Activated effector memory CD4-positive, alpha-beta T cell treated with Interleukin-2 at 50 U/mL for 16 hours (primary cell): ENCODE results near the gene KCTD18.

Experiments used
- DNase-seq: peaks from one replicate; pipeline ENCODE4 v3.0.0-alpha.2; 2020

Gene KCTD18

DNA sequence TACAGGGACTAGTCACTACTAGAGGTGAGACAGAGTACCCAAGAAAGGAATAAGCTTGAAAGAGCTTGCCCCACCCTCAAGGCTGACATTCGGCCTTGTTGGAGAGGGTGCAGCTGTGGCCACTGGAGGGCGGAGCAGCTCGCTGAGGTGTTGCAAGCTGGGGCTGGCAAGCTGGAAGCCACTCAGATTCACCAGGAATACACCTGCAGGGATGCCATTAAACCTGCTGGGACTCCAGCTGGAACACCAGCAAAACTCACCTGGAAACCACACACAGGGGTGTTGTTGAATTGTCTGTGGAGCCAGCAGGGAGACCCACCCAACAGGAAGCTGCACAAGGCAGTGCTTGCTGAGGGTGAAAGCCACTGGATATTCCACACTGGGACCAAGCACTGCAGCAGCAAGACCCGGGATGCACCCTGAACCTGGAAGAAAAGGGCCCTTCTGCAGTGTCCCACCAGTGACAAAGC lies 26.1 kb downstream of the KCTD18 start:
- no peak for DNase-seq

GRCh38 chr2:200482194-200482593 lies 27.7 kb downstream of the KCTD18 start:
- no peak for DNase-seq

- no peak for DNase-seq
These were observed 30.1 kb downstream of the KCTD18 start for GRCh38 chr2:200479692-200480265.

DNA sequence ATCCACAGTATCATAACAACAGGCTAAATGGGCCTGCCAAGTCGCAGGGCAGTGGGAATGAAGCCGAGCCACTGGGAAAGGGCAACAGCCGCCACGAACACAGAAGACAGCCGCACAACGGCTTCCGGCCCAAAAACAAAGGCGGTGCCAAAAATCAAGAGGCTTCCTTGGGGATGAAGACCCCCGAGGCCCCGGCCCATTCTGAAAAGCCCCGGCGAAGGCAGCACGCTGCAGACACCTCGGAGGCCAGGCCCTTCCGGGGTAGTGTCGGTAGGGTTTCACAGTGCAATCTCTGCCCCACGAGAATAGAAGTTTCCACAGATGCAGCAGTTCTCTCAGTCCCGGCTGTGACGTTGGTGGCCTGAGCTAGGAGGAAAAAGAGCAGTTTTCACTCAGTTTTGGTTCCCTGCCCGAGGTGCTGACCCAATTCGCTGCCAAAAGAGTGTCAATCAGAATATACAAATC lies 32.2 kb downstream of the KCTD18 start:
- DNase-seq: no peak

DNA sequence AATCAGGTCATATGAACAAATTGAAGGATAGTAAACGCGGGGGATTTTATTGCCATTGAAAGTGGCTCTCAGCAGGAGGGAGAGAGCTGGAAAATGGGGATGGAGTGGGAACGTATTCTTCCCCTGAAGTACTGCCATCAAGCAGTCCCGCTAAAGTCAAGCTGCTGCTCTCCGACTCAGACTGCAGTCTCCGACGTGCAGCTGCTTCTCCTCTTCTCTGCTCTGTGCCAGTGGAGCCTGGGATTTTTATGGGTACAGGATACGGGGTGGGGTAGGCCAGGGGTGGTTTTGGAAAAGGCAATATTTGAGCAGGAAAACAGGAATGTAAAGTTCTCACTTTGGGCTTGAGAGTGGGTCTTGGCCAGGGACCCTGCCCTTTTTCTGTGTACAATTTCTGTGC lies 33.0 kb downstream of the KCTD18 start:
- no peak for DNase-seq

DNA sequence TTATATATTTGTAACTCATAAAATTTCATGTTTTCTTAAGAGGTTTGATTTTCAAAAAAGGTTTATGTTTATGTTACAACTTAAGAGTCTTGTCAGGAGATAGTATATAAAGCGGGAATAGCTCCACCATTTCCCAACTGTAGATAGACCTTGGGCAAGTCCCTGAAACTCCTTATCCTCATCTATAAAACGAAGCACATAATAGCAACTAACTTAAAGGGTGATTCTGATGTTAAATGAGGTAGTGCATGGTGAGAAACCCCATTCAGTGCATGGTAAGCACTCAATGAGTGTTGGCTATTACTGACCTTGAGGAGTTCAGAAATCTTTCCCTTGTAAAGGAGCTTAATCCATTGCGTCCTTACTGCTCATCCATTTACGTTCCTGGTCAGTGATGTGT lies 34.1 kb downstream of the KCTD18 start:
- DNase-seq: no peak

- DNase-seq: no peak
These were observed 36.9 kb downstream of the KCTD18 start for GRCh38 chr2:200472853-200473464.

DNA sequence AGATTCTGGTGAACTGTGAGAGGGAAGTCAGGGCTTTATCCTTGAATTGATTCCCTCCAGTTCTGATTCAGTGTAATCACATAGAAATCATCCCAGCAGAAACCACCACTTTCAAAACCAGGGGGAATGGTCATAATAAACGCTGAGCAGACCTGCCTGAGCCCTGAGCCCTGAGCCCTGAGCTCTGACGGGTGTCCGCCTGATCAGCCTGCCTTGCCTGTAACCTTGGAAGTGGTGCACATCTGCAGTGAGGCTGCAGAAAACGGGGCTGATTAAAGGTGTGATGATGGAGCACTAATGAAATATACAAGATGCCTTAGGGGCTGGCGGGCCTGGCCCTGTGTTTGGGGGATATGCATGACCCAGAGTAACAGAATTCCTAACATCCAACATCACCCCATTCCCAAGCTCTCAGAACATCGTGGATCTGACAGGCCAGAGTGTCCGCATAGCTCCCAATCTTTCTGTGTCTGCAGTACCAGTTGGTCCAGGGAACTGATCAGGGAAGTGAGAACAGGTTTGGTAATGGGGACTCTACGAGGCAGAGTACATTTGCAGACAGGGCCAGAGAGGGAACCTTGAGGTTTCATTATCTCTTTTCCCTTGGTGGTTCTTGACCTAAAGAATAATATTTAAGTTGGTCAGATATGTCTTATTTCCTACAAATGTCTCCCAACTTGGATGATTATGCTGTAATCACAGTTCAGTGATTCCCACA lies 37.8 kb downstream of the KCTD18 start:
- DNase-seq: no peak

- no peak for DNase-seq
These were observed 38.5 kb downstream of the KCTD18 start for GRCh38 chr2:200471324-200471848.

- no peak for DNase-seq
These were observed 39.6 kb downstream of the KCTD18 start for GRCh38 chr2:200470230-200470629.

DNA sequence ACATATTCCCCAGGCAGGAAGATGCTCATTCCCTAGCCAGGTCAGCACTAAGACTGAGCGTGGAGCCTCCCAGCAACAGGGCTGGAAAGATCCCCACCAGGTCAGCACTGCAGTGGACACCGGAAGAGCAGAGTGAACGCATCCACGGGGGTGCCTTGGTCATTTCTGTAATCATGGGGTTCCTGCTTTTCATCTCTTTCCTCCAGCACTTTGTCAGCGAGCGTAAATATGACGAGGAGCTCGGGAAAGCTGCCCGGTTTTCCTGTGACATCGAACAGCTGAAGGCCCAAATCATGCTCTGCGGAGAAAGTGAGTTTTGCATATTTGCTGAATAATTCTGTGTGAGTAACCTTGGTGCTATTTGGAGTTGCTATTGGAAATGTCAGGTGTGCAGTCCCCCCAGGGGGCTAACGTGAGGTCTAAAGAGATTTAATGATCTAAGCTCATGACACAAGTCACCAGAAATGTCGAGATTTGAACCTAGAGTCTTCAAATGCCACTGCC lies 40.1 kb downstream of the KCTD18 start:
- no peak for DNase-seq

DNA sequence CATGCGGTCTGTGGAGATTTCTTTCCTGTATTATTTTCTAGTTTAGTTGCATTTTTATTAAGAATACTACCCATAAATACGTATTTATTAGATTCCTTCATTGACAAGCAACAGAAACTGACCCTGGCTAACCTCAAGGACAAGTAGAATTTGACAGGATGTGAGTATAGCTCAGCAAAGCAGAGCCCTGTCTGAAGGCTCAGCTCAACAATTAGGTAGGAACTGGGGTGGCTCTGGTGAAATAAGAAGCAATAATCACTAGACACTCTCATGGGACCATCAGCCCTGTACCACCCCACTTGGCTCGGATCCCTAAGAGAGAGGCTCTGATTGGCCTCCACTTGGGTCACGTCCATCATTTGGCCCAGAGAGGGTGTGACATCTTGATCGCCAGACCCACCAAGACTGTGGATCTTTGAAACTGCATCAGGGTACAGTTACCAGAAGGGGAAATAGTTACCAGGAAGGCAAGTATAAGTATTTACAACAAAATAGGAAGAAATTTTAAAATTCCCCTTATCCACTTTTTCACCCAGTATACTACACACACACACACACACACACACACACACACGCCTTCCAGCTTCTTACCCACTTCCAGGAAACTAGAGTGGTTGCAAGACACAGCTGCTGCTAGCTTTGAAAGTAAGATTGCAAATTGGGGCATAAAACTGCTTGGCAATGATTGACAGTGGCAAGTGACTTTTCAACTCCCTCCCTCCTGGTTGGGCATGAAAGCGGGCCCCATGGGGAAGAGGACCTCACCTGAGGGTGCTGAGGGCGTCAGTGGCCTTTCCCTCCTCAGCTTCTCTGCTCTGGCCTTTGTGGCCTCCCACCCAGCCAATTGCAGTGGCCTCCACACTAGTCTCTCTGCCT lies 41.8 kb downstream of the KCTD18 start:
- peak; percentile 17 for DNase-seq

DNA sequence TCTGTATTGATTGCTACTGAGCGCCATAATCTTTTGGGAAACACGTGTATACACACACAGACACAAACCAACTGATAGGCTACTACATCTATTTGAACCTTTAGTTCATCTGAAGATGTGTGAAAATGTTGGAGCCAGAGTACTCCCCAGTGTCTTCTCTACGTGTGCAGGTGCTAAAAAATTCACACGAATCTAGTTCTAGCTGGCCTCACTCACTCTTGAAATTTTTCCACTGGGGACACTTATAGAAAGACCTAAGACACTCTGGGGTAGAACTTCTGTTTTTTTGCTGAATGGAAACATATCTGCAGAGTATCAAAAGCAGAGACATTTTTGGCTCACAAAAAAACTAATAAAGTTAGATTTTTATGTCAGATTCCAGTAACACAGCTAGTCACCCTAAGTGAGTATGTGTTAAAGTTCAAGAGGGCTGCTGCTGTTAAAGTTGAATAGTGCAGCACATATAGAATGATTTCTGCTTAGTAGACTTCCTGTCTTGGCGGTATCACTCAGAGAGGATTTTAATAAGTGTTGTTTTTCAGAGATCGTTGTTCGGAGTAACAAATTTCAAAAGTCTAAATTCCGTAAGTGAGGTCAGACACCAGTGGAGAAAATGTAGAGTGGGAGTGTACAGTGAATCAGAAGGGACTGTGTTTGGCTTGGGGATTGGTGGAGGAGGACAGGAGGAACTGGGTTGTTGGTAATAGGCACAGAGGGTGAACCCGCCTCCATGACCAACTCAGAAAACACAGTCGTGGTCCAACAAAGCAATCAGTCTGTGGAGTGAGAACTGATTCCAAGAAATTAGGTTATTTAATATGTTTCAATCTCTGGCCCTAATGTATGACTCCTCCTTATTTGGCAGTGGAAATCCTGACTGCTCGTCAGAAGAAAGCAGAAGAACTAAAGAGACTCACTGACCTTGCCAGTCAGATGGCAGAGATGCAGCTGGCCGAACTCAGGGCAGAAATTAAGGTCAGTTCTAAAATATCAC lies 43.1 kb downstream of the KCTD18 start:
- DNase-seq: no peak

DNA sequence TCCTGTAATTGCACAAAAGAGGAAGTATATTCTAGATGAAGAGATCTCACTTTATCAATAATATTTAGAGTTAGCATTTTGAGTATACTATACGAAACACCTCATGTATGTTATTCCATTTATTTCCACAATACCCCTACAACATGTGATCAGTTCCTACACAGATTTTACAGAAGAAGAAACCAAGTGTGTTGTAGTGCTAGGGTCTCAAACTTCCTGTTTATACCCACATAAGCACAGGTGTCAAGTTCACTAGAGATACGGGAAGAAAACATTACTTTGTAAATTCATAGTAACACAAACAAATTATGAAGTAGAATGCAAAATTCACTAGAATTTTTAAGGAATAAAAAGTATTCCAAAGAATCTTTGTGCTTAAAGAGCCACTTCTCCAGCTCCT lies 46.4 kb downstream of the KCTD18 start:
- DNase-seq: no peak

DNA sequence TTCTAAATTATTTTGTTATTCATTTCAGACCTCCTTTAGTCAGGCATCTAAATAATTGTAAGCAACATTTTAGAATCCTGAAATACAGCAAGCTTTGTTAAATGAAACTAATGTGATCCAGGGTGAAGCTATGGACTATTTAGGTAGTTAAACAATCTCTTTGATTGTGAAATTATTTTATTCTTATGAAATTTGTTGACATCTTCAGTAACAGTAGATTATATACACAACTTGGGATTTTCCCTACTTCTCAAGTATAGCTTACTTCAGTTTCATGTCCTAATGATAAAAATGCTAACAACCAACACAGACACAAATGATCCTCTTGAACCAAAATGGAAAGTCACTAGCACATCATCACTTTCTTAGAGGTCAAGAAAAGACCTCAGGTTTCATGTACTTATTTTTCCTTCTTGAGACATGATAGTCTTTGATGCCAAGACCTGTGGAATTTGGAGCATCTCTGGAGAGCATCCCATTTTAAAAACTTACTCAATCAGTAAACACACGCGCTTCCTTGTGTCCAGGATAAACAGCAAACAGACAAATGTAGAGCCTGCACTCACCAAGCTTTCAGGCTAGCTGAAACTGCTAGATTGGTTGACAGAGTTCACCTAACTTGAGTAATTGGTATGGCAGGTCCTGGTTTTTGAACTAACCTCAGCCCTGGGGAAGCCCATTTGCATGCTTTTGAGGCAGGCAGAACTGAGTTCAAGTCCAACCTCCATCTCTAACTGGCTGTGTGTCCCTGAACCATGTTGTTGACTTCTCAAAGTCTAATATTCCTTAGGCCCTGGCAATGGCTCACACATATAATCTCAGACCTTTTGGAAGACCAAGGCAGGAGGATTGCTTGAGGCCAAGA lies 47.8 kb downstream of the KCTD18 start:
- no peak for DNase-seq

DNA sequence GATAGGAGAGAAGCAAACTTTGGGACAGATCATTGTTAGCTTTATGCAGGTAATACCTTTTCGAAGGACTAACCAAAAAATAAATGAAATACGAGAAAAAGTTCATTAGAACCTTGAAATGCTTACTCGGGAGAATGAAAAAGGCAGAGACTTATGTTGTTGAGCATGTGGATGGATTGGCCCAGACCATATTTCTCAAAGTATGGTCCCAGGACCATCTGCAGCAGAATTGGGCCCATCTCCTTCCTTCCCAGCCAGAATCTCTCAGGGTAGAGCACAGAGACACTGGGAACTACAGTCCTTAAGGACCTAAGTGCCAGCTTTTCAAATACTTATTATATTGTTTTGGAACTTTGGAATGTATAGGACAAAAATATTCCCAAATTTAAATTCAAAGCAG lies 50.8 kb downstream of the KCTD18 start:
- no peak for DNase-seq

GRCh38 chr2:200456567-200456966 lies 53.3 kb downstream of the KCTD18 start:
- no peak for DNase-seq

GRCh38 chr2:200455958-200456421 lies 53.9 kb downstream of the KCTD18 start:
- DNase-seq: no peak

- DNase-seq: no peak
These were observed 54.7 kb downstream of the KCTD18 start for GRCh38 chr2:200454927-200455801.
